Vagina (tissue), 2 donors: ENCODE results near the gene PARS2. TPM values are rescaled to one million over a fixed set of nuclear protein-coding genes. Genes with fewer than 3 reads are reported as not detected.

ENCODE experiments used
- DNase-seq, 2 donors: peaks; one replicate each; pipeline ENCODE4 v3.0.0-alpha.2; 2017; ENCODE audit errors: extremely low spot score in 2 of 2
- H3K27ac ChIP-seq: fragments of 200-600 bp; sonication (generic); one replicate; pipeline ENCODE4 v1.5.1; 2019
- H3K27me3 ChIP-seq: fragments of 200-600 bp; sonication (generic); one replicate; pipeline ENCODE4 v1.5.1; 2019
- H3K36me3 ChIP-seq, 2 donors: fragments of 200-600 bp; sonication (generic); one replicate each; pipeline ENCODE4 v1.5.1; 2017 to 2019
- H3K4me1 ChIP-seq: fragments of 200-600 bp; sonication (generic); one replicate; pipeline ENCODE4 v1.5.1; 2019
- H3K4me3 ChIP-seq, 2 donors: fragments of 200-600 bp; sonication (generic); 1 replicate in 1 of 2; 2 replicates in 1 of 2; pipeline ENCODE4 v1.5.1; 2016 to 2019
- H3K9me3 ChIP-seq: fragments of 200-600 bp; sonication (generic); one replicate; pipeline ENCODE4 v1.5.1; 2019
- CTCF ChIP-seq, 3 experiments: fragments of 450-650 bp in 2 of 3; fragments of 200-600 bp in 1 of 3; sonication (generic) in 1 of 3; IDR thresholded peaks; one replicate each; pipeline ENCODE4 v1.5.1; 2017 to 2019; ENCODE audit warnings: antibody characterized with exemption in 3 of 3, mild to moderate bottlenecking in 2 of 3, moderate library complexity in 2 of 3
- POLR2A ChIP-seq, 2 donors: fragments of 450-650 bp; IDR thresholded peaks; one replicate each; pipeline ENCODE4 v1.6.1; 2017; ENCODE audit warnings: antibody characterized with exemption in 2 of 2, mild to moderate bottlenecking in 2 of 2, moderate library complexity in 2 of 2
- POLR2AphosphoS5 ChIP-seq, 2 donors: sonication (generic); formaldehyde crosslinking; IDR thresholded peaks; one replicate each; pipeline ENCODE4 v1.9.0; 2017; ENCODE audit warnings: antibody characterized with exemption in 2 of 2, mild to moderate bottlenecking in 2 of 2, low read depth in 1 of 2; ENCODE audit not compliant: insufficient read depth in 1 of 2
- intact Hi-C: fragments of 100-400 bp; cut with DNase I; formaldehyde crosslinking; loops from one replicate; pipeline ENCODE4 v1.15.1; 2023
- total RNA-seq: library from RNA; depleted of rRNA; stranded (reverse); fragments of >200 nt; gene quantifications from one replicate; pipeline ENCODE4 v1.2.3, GENCODE V29; 2016

PARS2 gene
- total RNA-seq, 1 donor from 2014 or later, result 5.2 TPM

GRCh38 chr1:54804471-54805132, 40.3 kb upstream of the PARS2 start:
- intact Hi-C loops, result loop anchor here (10.0 kb wide), 1 partner anchor 730 kb away; no protein-coding TSS in a partner anchor
- Histone ChIP-seq H3K27ac (no peak overlapping the region), H3K4me3 (no peak overlapping the region), H3K27me3 (no peaks in the 10 kb centered on the region), H3K36me3 (no peaks in the 10 kb centered on the region), H3K4me1 (peaks cover 26% of the 10 kb centered on the region), H3K9me3 (no peaks in the 10 kb centered on the region)
- TF ChIP-seq CTCF (IDR thresholded peaks at IDR 0.05) (no peak), POLR2AphosphoS5 (IDR thresholded peaks at IDR 0.05; ENCODE audit: insufficient read depth in 1 of 2, low read depth in 1 of 2) (no peak), POLR2A (IDR thresholded peaks at IDR 0.05) (no peak)
- no peak for DNase-seq

GRCh38 chr1:54803761-54804470, 39.6 kb upstream of the PARS2 start:
- H3K27me3 ChIP-seq, result no peaks in the 10 kb centered on the region
- H3K9me3 ChIP-seq, result no peaks in the 10 kb centered on the region
- no peak for DNase-seq
- no peaks in the 10 kb centered on the region for H3K36me3 ChIP-seq
- intact Hi-C loops, result loop anchor here (10.0 kb wide), 1 partner anchor 729 kb away; no protein-coding TSS in a partner anchor
- H3K27ac ChIP-seq, result no peak overlapping the region
- H3K4me3 ChIP-seq, result no peak overlapping the region
- H3K4me1 ChIP-seq, result peaks cover 31% of the 10 kb centered on the region
- TF ChIP-seq POLR2AphosphoS5 (IDR thresholded peaks at IDR 0.05; ENCODE audit: insufficient read depth in 1 of 2, low read depth in 1 of 2) (peak in 1 of 2 donors; percentile 12), POLR2A (IDR thresholded peaks at IDR 0.05) (no peak)

GRCh38 chr1:54800899-54801759, 36.8 kb upstream of the PARS2 start, which contains the start of gene TTC22:
TTC22 (minus strand) TSS chr1:54801323; CDS start chr1:54801163, 160 bp downstream.
- TF ChIP-seq CTCF (IDR thresholded peaks at IDR 0.05) (peak in 2 of 3 experiments; percentile 21 to 39), POLR2AphosphoS5 (IDR thresholded peaks at IDR 0.05; ENCODE audit: insufficient read depth in 1 of 2, low read depth in 1 of 2) (peak in 1 of 2 donors; percentile 62), POLR2A (IDR thresholded peaks at IDR 0.05) (no peak)
- no peak for DNase-seq
- intact Hi-C loops, result loop anchor here (10.0 kb wide), 1 partner anchor 726 kb away; no protein-coding TSS in a partner anchor
- no peaks in the 10 kb centered on the region for H3K27me3 ChIP-seq
- H3K27ac ChIP-seq, result peak within 1 kb of the TSS; percentile 55
- no peaks in the 10 kb centered on the region for H3K36me3 ChIP-seq
- H3K4me3 ChIP-seq, result peak within 1 kb of the TSS; percentile 48 to 51
- no peaks in the 10 kb centered on the region for H3K9me3 ChIP-seq
- peaks cover 38% of the 10 kb centered on the region for H3K4me1 ChIP-seq

GRCh38 chr1:54800041-54800898, 35.9 kb upstream of the PARS2 start:
- Histone ChIP-seq H3K36me3 (no peaks in the 10 kb centered on the region), H3K4me3 (peak overlapping the region; percentile 48 to 51), H3K27me3 (no peaks in the 10 kb centered on the region), H3K27ac (peak overlapping the region; percentile 55), H3K9me3 (no peaks in the 10 kb centered on the region), H3K4me1 (peaks cover 38% of the 10 kb centered on the region)
- TF ChIP-seq POLR2A (IDR thresholded peaks at IDR 0.05) (no peak), CTCF (IDR thresholded peaks at IDR 0.05) (no peak), POLR2AphosphoS5 (IDR thresholded peaks at IDR 0.05; ENCODE audit: insufficient read depth in 1 of 2, low read depth in 1 of 2) (no peak)
- DNase-seq, result no peak
- intact Hi-C loops, result loop anchor here (10.0 kb wide), 1 partner anchor 725 kb away; no protein-coding TSS in a partner anchor
